ENCODE results near the gene UBL5.

Gene UBL5

GRCh38 chr19:9856609-9857008 lies 28.9 kb downstream of the UBL5 start:
- no peak for DNase-seq (ENCODE audit: low read depth)
- TF ChIP-seq, protein P1, sequence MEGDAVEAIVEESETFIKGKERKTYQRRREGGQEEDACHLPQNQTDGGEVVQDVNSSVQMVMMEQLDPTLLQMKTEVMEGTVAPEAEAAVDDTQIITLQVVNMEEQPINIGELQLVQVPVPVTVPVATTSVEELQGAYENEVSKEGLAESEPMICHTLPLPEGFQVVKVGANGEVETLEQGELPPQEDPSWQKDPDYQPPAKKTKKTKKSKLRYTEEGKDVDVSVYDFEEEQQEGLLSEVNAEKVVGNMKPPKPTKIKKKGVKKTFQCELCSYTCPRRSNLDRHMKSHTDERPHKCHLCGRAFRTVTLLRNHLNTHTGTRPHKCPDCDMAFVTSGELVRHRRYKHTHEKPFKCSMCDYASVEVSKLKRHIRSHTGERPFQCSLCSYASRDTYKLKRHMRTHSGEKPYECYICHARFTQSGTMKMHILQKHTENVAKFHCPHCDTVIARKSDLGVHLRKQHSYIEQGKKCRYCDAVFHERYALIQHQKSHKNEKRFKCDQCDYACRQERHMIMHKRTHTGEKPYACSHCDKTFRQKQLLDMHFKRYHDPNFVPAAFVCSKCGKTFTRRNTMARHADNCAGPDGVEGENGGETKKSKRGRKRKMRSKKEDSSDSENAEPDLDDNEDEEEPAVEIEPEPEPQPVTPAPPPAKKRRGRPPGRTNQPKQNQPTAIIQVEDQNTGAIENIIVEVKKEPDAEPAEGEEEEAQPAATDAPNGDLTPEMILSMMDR (IDR thresholded peaks at IDR 0.05; ENCODE audit: low read depth, low read length, missing control alignments): no peak
- no peak overlapping the region for H3K4me3 ChIP-seq (ENCODE audit: low read depth, low read length)

DNA sequence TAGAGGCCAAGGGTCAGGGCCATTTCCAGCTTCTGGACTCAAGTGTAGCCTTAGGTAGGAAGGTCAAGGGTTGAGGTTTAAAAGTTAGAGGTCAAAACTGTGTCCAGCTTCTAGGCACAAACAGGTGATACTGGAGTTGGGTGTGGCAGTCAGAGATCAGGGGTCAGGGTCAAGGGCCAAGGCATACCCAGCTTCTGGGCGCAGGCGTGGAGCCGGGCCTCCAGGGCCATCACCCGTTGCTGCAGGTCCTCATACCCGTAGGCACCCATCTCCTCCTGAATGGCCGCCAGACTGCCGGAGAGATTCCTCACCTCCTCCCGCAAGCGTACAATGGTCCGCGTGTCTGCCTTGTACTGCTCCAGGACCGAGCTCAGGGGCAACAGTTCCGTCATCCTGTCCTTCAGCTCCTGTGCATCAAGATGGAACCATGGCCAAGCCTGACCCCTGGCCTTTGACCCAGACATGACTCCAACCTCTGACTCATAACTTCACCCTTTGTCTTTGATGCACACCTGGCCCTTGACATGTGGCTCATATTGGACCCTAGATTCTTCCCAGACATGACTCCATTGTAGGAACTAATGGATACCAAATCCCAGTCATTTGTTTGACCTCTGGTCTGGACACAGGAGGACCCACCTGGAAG lies 29.5 kb downstream of the UBL5 start:
- H3K4me3 ChIP-seq (ENCODE audit: low read depth, low read length): no peak overlapping the region
- DNase-seq (ENCODE audit: low read depth): no peak
- TF ChIP-seq, protein P1 (IDR thresholded peaks at IDR 0.05; ENCODE audit: low read depth, low read length, missing control alignments): no peak

DNA sequence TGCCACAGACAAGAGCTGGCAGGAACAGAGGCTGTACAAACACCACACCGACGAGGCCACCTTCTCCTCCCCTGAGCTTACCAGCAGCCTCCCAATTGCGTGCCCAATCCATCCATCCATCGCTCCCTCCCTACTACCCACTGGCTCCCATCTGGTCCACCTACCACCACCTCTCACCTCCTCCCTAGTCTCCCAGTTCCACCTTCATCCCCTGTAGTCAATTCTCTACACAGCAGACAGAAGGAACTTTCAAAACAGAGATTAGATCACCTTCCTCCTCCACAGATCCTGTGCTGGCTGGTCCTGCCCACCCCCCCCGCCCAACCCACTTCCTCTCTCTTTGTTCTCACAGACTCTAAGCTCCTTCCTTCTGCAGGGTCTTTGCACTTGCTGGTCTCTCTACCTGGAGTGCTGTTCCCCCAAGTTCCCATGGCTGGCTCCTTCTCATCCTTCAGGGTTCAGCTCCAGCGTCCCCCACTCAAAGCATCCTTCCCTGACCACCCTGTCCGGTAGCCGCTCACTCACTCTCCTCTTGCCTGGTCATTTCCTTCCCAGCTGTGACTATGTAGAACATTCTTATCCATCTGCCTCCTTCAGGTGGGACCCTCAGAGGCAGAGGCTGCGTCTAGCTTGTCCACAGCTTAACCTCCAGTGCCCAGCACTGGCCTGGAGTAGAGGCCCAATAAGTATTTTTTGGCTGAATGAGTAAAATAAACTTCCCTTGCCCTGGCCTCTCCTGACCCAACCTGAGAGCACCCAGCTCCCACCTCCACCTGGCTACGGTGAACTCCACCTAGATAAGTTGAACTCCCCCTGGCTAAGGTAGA lies 30.4 kb downstream of the UBL5 start:
- H3K4me3 ChIP-seq (ENCODE audit: low read depth, low read length): no peak overlapping the region
- no peak for DNase-seq (ENCODE audit: low read depth)
- TF ChIP-seq, protein P1 (IDR thresholded peaks at IDR 0.05; ENCODE audit: low read depth, low read length, missing control alignments): no peak

- TF ChIP-seq, protein P1 (IDR thresholded peaks at IDR 0.05; ENCODE audit: low read depth, low read length, missing control alignments): no peak
- no peak overlapping the region for H3K4me3 ChIP-seq (ENCODE audit: low read depth, low read length)
- no peak for DNase-seq (ENCODE audit: low read depth)
Observed at GRCh38 chr19:9858766-9859165, 31.0 kb downstream of the UBL5 start.

GRCh38 chr19:9860407-9860806 lies 32.7 kb downstream of the UBL5 start:
- no peak overlapping the region for H3K4me3 ChIP-seq (ENCODE audit: low read depth, low read length)
- no peak for DNase-seq (ENCODE audit: low read depth)
- TF ChIP-seq, protein P1 (IDR thresholded peaks at IDR 0.05; ENCODE audit: low read depth, low read length, missing control alignments): no peak

GRCh38 chr19:9861503-9861902 lies 33.8 kb downstream of the UBL5 start:
- TF ChIP-seq, protein P1 (IDR thresholded peaks at IDR 0.05; ENCODE audit: low read depth, low read length, missing control alignments): no peak
- H3K4me3 ChIP-seq (ENCODE audit: low read depth, low read length): no peak overlapping the region
- no peak for DNase-seq (ENCODE audit: low read depth)

Data from GM12864 (cell line).